Gastroesophageal sphincter (tissue), 4 donors: ENCODE data around the gene CHKB. TPM values are rescaled to one million over a fixed set of nuclear protein-coding genes. Genes with fewer than 3 reads are reported as not detected.
"Not testable (repeated sequence)": the region's sequence is repeated elsewhere in the genome, so short reads cannot be mapped to it uniquely, and the experiment has no call there.

Source experiments
- ATAC-seq: fragments of 150-250 bp; one replicate; pipeline ENCODE4 v1.9.1; 2016; ENCODE audit warnings: mild to moderate bottlenecking, moderate library complexity
- H3K27ac ChIP-seq, 4 donors: fragments of 200-600 bp; sonication (generic) in 3 of 4; 1 replicate in 3 of 4; 2 replicates in 1 of 4; pipeline ENCODE4 v1.5.1; 2016 to 2019
- H3K27me3 ChIP-seq: fragments of 200-600 bp; sonication (generic); one replicate; pipeline ENCODE4 v1.5.1; 2019
- H3K36me3 ChIP-seq, 2 donors: fragments of 200-600 bp; sonication (generic); one replicate each; pipeline ENCODE4 v1.5.1; 2019; ENCODE audit warnings: control low read depth in 1 of 2
- H3K4me1 ChIP-seq, 3 donors: fragments of 200-600 bp; sonication (generic); 1 replicate in 2 of 3; 2 replicates in 1 of 3; pipeline ENCODE4 v1.5.1; 2016 to 2019; ENCODE audit warnings: control low read depth in 2 of 3
- H3K4me3 ChIP-seq, 2 donors: fragments of 200-600 bp; sonication (generic); one replicate each; pipeline ENCODE4 v1.5.1; 2019; ENCODE audit warnings: mild to moderate bottlenecking in 1 of 2, moderate library complexity in 1 of 2
- H3K9me3 ChIP-seq, 3 donors: fragments of 200-600 bp; sonication (generic); one replicate each; pipeline ENCODE4 v1.5.1; 2017 to 2019; ENCODE audit warnings: control low read depth in 2 of 3
- EP300 ChIP-seq: sonication (generic); formaldehyde crosslinking; IDR thresholded peaks from one replicate; pipeline ENCODE4 v1.6.1; 2017; ENCODE audit warnings: antibody characterized with exemption, mild to moderate bottlenecking
- POLR2A ChIP-seq, 2 donors: fragments of 450-650 bp; IDR thresholded peaks; one replicate each; pipeline ENCODE4 v1.6.1; 2017; ENCODE audit warnings: antibody characterized with exemption in 2 of 2, mild to moderate bottlenecking in 2 of 2, moderate library complexity in 1 of 2
- POLR2AphosphoS5 ChIP-seq: sonication (generic); formaldehyde crosslinking; IDR thresholded peaks from one replicate; pipeline ENCODE4 v1.6.1; 2017; ENCODE audit warnings: antibody characterized with exemption
- WGBS, 2 donors: methylation state at CpG; one replicate each; pipeline ENCODE4 v1.1.5; 2018; ENCODE audit warnings: low coverage in 1 of 2; 5-methylcytosine and 5-hydroxymethylcytosine counted together
- total RNA-seq, 4 donors: library from RNA; depleted of rRNA; stranded (reverse); fragments of >200 nt; gene quantifications; one replicate each; pipeline ENCODE4 v1.1.0, GENCODE V29; 2016
- TF ChIP-seq, protein P1 (sequence below), 4 experiments: fragments of 200-600 bp in 2 of 4; fragments of 450-650 bp in 2 of 4; sonication (generic) in 1 of 4; IDR thresholded peaks; one replicate each; pipeline ENCODE4 v1.5.1; 2017 to 2019; ENCODE audit warnings: antibody characterized with exemption in 4 of 4, mild to moderate bottlenecking in 2 of 4, moderate library complexity in 2 of 4

CHKB gene
- total RNA-seq, 4 donors from 2014 or later = 16.6 to 39.8 (median 33.1) TPM

- no peak overlapping the region for H3K4me3 ChIP-seq
- H3K9me3 ChIP-seq = no peaks in the 10 kb centered on the region
- peaks cover 86% of the 10 kb centered on the region for H3K27me3 ChIP-seq
- H3K36me3 ChIP-seq = no peaks in the 10 kb centered on the region
- ATAC-seq = no peak
- TF ChIP-seq, protein P1, sequence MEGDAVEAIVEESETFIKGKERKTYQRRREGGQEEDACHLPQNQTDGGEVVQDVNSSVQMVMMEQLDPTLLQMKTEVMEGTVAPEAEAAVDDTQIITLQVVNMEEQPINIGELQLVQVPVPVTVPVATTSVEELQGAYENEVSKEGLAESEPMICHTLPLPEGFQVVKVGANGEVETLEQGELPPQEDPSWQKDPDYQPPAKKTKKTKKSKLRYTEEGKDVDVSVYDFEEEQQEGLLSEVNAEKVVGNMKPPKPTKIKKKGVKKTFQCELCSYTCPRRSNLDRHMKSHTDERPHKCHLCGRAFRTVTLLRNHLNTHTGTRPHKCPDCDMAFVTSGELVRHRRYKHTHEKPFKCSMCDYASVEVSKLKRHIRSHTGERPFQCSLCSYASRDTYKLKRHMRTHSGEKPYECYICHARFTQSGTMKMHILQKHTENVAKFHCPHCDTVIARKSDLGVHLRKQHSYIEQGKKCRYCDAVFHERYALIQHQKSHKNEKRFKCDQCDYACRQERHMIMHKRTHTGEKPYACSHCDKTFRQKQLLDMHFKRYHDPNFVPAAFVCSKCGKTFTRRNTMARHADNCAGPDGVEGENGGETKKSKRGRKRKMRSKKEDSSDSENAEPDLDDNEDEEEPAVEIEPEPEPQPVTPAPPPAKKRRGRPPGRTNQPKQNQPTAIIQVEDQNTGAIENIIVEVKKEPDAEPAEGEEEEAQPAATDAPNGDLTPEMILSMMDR (IDR thresholded peaks at IDR 0.05) = no peak
- no peak for TF ChIP-seq POLR2A (IDR thresholded peaks at IDR 0.05)
- TF ChIP-seq POLR2AphosphoS5 = no peak
- no peak for TF ChIP-seq EP300
- H3K27ac ChIP-seq = no peak overlapping the region
- no peaks in the 10 kb centered on the region for H3K4me1 ChIP-seq
- WGBS, 2 donors = 82 to 85% methylated on average over 4 to 6 of the region's 26 CpGs
Observed at GRCh38 chr22:50611341-50612060, 28.9 kb upstream of the CHKB start.

GRCh38 chr22:50610581-50610980 lies 27.9 kb upstream of the CHKB start:
- ATAC-seq = no peak
- TF ChIP-seq POLR2A (IDR thresholded peaks at IDR 0.05) = no peak
- TF ChIP-seq EP300 = no peak
- TF ChIP-seq POLR2AphosphoS5 = no peak
- TF ChIP-seq, protein P1 (IDR thresholded peaks at IDR 0.05) = no peak
- Histone ChIP-seq H3K36me3 (peaks cover 0 to 5% of the 10 kb centered on the region in 2 donors), H3K4me3 (no peak overlapping the region), H3K9me3 (no peaks in the 10 kb centered on the region), H3K4me1 (no peaks in the 10 kb centered on the region), H3K27ac (no peak overlapping the region), H3K27me3 (peaks cover 86% of the 10 kb centered on the region)
- WGBS, 2 donors = 92% methylated on average over 11 of the region's 17 CpGs; no CpG with 5 or more reads in 1 of the 2 donors

GRCh38 chr22:50610041-50610451 lies 27.4 kb upstream of the CHKB start:
- Histone ChIP-seq H3K36me3 (peaks cover 0 to 6% of the 10 kb centered on the region in 2 donors), H3K27me3 (peaks cover 86% of the 10 kb centered on the region), H3K27ac (no peak overlapping the region), H3K4me3 (no peak overlapping the region), H3K9me3 (no peaks in the 10 kb centered on the region), H3K4me1 (no peaks in the 10 kb centered on the region)
- 79 to 83% methylated on average over 4 to 5 of the region's 11 CpGs for WGBS, 2 donors
- TF ChIP-seq POLR2AphosphoS5 (no peak), EP300 (no peak), POLR2A (IDR thresholded peaks at IDR 0.05) (no peak)
- TF ChIP-seq, protein P1 (IDR thresholded peaks at IDR 0.05) = no peak
- ATAC-seq = no peak

GRCh38 chr22:50609599-50609998 lies 26.9 kb upstream of the CHKB start:
- 92% methylated on average over 2 of the region's 12 CpGs; no CpG with 5 or more reads in 1 of the 2 donors for WGBS, 2 donors
- peaks cover 87% of the 10 kb centered on the region for H3K27me3 ChIP-seq
- no peaks in the 10 kb centered on the region for H3K4me1 ChIP-seq
- no peaks in the 10 kb centered on the region for H3K9me3 ChIP-seq
- H3K27ac ChIP-seq = no peak overlapping the region
- TF ChIP-seq POLR2A (IDR thresholded peaks at IDR 0.05) = no peak
- no peak for TF ChIP-seq POLR2AphosphoS5
- TF ChIP-seq, protein P1 (IDR thresholded peaks at IDR 0.05) = no peak
- no peak for TF ChIP-seq EP300
- H3K4me3 ChIP-seq = no peak overlapping the region
- peaks cover 0 to 6% of the 10 kb centered on the region in 2 donors for H3K36me3 ChIP-seq
- no peak for ATAC-seq

DNA sequence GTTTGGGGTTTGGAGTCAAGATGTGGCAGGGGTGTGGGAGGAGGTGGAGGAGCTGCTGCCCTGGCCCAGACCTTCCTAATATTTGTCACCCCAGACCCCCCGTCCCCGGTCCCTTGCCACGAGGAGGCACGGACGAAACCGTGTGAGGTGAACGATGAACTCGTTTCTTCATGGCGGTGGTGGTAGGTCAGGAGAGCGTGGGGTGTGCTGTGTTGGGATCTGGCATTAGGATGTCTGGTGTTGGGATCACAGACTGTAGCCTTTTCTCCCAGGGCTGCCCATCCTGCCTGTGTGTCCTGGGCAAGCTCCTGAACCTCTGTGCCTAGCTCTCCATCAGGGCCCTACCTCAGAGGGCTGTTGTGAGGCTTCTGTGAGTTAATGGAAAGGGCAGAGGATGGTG lies 26.3 kb upstream of the CHKB start:
- H3K27ac ChIP-seq = no peak overlapping the region
- WGBS, 2 donors = 100% methylated on average over 2 of the region's 10 CpGs; no CpG with 5 or more reads in 1 of the 2 donors
- ATAC-seq = no peak
- peaks cover 0 to 6% of the 10 kb centered on the region in 2 donors for H3K36me3 ChIP-seq
- H3K27me3 ChIP-seq = peaks cover 89% of the 10 kb centered on the region
- no peaks in the 10 kb centered on the region for H3K9me3 ChIP-seq
- H3K4me1 ChIP-seq = peaks cover 0 to under 1% (median 0%) of the 10 kb centered on the region in 3 donors
- TF ChIP-seq EP300 (no peak), POLR2AphosphoS5 (no peak), POLR2A (IDR thresholded peaks at IDR 0.05) (no peak)
- TF ChIP-seq, protein P1 (IDR thresholded peaks at IDR 0.05) = no peak
- H3K4me3 ChIP-seq = no peak overlapping the region

DNA sequence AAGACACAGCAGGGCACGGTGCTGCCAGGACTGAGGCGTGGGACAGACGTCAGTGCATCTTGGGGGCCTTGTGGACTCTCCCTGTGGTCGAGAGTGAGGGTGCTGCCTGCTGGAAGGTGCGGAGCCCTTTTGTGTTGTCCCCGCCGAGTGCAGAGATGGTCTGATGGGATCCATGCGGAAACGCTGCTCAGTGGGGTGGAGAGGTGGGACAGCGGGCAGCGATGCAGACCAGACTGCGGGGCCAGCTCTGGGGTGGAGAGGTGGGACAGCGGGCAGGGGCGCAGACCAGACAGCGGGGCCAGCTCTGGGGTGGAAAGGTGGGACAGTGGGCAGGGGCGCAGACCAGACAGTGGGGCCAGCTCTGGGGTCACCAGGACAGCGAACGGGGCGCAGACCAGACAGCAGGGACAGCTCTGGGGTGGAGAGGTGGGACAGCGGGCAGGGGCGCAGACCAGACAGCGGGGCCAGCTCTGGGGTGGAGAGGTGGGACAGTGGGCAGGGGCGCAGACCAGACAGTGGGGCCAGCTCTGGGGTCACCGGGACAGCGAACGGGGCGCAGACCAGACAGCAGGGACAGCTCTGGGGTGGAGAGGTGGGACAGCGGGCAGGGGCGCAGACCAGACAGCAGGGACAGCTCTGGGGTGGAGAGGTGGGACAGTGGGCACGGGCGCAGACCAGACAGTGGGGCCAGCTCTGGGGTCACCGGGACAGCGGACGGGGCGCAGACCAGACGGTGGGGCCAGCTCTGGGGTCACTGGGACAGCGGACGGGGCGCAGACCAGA lies 25.6 kb upstream of the CHKB start:
- not testable (repeated sequence) for H3K4me3 ChIP-seq, H3K4me1 ChIP-seq, H3K36me3 ChIP-seq, H3K27ac ChIP-seq, ATAC-seq, H3K9me3 ChIP-seq
- 77 to 83% methylated on average over 19 to 22 of the region's 39 CpGs for WGBS, 2 donors
- H3K27me3 ChIP-seq = peaks cover 91% of the 10 kb centered on the region
